Stimulated activated CD4-positive, alpha-beta T cell treated with anti-CD3 and anti-CD28 coated beads, Interleukin-2, amount 100 ng/mL, for 4 hours (primary cell): ENCODE data around the gene PEAK1.
"Not testable (repeated sequence)": the region's sequence is repeated elsewhere in the genome, so short reads cannot be mapped to it uniquely, and the experiment has no call there.

Source experiments
- DNase-seq: peaks from one replicate; pipeline ENCODE4 v3.0.0-alpha.2; 2020; ENCODE audit warnings: low read depth

Gene PEAK1

GRCh38 chr15:77309392-77309791 lies 110.5 kb downstream of the PEAK1 start:
- DNase-seq: no peak

GRCh38 chr15:77305953-77306352 lies 114.0 kb downstream of the PEAK1 start:
- no peak for DNase-seq

DNA sequence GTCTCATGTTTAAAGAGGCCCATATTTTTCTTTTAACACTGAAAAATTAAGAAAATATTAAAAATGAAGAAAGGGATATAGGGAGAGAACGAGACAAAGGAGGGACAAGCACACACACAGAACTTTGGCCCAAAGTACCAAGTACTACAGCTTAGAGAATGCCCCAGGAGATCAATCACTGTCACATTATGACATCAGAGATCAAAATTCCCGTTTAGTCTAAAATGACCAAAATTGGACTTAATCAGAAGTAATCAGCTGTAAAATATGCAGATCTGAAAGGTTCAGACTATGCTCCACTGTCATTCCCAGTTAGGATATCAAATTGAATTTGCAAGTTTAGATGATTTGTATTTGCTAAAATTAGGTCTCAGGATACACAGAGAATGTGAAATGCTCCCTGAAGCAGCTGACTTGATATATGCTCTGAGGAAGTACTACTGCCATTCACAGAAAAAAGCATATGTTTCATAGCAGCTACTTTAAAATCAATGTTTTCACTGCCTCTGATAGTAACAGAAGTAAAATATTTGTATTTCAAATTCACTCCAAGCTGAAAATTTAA lies 123.0 kb downstream of the PEAK1 start:
- no peak for DNase-seq

DNA sequence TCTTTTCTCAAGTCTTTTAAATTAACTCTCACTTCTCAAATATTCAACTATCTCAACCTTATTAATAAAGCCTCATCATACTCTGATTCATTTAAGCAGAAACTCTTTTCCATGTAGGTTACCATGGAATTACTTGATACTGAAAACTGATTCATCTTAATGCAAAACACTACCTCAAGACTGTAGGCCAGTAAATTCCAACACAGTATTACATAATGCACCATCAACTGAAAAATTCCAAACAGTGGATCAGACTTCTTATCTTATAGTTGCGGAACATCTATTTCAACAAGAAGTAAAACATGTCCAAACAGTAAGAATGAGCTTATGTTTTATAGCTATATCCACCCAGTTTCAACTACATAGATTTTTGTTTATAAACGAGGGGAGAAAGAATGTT lies 124.5 kb downstream of the PEAK1 start:
- DNase-seq: no peak

DNA sequence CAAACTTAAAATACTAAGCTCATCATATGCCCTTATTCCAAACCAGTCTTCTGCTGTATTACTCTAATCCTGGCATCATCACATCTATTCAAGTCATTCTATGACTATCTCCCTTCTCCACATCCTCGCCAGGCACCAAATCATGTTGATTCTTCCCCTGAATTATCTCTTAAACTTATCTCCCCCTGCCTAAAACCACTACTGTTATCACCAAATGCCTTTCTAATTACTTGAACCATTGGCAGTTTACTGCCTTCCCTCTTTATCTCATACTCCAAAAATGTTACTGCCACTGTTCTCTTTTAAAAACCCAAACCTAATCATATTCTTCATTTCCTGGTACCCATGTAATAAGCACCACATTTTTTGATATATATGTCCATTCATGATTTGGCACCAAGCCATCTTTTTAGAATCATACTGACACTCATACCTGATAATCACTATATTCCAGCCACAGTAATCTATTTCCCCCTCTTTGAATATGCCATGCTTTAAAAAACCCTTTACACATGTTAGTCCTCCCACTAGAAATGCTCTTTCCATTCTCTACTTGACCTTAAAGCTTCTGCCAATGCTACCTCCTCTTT lies 126.8 kb downstream of the PEAK1 start:
- no peak for DNase-seq

GRCh38 chr15:77291107-77291506 lies 128.8 kb downstream of the PEAK1 start:
- DNase-seq: no peak

DNA sequence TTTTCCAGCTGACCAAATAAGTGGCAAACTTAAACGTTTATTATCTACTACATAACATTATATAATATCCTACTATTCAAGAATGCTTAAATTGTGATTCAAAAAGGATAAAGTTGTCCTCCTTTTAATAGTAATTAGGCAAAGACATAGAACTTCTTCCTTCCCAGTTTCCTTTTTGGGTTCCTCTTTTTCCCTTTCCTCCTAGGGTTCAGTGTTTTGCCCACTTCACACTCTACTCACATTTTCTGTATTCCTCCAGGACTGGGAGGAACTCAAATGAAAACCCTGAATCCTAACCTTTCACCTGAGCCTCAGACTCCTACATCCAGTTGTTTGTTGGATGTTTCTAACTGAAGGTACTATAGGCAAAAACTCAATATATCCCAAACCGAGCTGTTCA lies 132.5 kb downstream of the PEAK1 start:
- DNase-seq: no peak

GRCh38 chr15:77285057-77285997 lies 134.6 kb downstream of the PEAK1 start:
- DNase-seq: no peak

- DNase-seq: no peak
Observed at GRCh38 chr15:77282333-77282732, 137.6 kb downstream of the PEAK1 start.

- no peak for DNase-seq
Observed at GRCh38 chr15:77276943-77277342, 143.0 kb downstream of the PEAK1 start.

GRCh38 chr15:77276096-77276495 lies 143.8 kb downstream of the PEAK1 start:
- DNase-seq: no peak

- not testable (repeated sequence) for DNase-seq
Observed at GRCh38 chr15:77273136-77273535, 146.8 kb downstream of the PEAK1 start.

DNA sequence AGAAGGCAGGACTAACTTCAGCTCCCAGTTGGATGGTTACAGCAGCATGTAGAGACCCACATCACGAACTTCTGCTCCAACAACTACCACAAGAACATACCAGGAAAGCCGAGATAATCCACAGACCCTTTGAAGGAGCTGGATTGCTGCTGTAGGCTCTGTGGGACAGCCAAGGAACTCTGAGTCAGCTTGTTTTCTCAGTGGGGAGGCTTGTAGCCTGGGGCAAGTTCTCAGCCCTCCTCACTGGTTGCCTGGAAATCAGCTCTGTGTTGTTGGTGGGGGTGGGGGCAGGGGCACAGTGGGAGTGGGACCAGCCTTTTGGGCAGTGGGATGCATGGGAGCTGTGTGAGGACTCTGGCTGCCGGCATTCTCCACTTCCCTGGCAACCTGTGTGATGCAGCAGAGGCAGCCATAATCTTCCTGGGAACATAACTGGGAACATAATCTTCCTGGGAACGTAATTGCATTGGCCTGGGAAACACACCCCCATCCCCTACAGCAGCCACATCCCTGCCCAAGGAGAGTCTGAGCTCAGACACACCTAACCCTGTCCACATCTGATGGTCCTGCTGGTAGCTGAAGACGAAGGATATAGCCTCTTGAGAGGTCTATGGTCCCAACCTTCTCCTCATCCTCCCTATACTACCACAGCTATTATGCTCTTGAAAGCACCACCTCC lies 153.1 kb downstream of the PEAK1 start:
- DNase-seq: no peak

- DNase-seq: no peak
Observed at GRCh38 chr15:77255385-77255784, 164.5 kb downstream of the PEAK1 start.

DNA sequence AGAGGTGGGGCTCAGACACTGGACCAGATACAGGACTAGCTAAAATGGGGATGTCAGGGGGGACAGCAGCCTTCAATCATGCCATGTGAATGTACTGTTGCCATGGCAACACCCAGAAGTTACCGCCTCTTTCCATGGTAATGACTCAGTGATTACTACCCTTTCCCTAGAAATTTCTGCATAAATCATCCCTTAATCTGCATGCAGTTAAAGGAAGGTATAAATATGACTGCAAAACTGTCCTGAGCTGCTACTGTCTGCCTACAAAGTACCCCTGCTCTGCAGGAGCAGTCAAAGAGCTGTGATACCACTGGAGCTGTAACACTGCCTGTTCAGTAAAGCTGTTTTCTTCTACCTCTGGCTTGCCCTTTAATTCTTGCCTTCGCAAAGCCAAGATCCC lies 168.2 kb downstream of the PEAK1 start:
- no peak for DNase-seq

GRCh38 chr15:77247116-77247515 lies 172.8 kb downstream of the PEAK1 start:
- no peak for DNase-seq

DNA sequence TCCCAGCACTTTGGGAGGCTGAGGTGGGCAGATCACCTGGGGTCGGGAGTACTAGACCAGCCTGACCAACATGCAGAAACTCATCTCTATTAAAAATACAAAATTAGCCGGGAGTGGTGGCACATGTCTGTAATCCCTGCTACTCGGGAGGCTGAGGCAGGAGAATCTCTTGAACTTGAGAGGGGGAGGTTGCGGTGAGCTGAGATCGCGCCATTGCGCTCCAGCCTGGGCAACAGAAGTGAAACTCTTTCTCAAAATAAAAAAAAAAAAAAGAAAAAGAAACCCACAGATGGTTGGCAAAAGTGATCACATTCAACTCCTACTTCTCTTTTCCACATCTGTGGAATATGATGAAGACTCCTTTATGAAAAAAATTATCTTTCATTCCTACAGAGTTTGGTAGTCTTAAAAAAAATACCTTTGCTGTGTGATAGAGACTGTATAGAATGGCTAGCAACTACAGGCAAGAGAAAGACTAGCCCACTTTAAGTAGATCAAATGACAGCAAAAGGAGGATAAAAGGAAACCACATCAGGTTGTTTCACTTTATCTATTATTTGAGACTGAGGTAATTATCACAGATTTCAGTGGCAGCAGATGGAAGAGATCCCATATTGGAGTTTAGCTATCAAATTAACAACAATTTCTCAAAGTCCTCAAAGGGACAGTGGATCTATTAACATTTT lies 176.0 kb downstream of the PEAK1 start:
- no peak for DNase-seq

GRCh38 chr15:77243135-77243534 lies 176.8 kb downstream of the PEAK1 start:
- no peak for DNase-seq

- no peak for DNase-seq
Observed at GRCh38 chr15:77239882-77240608, 179.9 kb downstream of the PEAK1 start.

DNA sequence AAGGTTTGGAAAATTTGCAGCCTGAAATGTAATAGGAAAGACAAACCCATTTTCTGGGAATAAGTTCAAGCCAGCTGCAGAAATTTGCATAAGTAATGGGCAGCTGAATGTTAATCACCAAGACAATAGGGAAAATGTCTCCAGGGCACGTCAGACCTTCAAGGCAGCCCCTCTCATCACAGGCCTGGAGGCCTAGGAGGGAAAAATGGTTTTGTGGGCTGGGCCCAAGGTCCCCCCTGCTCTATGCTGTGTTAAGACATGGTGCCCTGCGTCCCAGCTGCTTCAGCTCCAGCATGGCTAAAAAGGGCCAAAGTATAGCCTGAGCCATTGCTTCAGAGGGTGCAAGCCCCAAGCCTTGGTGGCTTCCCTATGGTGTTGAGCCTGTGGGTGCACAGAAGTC lies 184.3 kb downstream of the PEAK1 start:
- DNase-seq: no peak

DNA sequence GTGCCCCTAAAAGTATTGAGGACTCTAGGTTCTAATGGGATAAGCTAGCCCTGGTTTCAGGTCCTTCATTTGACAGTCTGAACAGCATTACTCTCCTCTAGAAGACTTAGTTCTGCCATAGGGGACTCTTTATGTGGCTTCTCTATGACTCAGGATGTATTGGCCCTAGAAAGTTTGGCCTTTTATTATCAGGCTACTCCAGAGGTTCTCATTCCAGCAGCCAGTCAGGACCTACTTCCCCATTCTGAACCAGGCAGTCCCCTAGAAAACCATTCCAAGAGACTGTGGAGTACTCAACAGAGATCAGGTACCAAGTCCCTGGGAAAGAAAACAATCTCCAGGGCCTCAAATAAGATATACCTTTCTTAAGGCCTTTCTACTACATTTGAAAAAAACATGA lies 191.1 kb downstream of the PEAK1 start:
- no peak for DNase-seq
